ENCODE data around the gene VGF. TPM values are rescaled to one million over a fixed set of nuclear protein-coding genes. Genes with fewer than 3 reads are reported as not detected.

The VGF gene
- total RNA-seq, 1 donor from 2014 or later = 0.96 TPM

GRCh38 chr7:101197991-101198390 lies 32.6 kb upstream of the VGF start:
- Mint-ChIP-seq H3K27ac (no peak overlapping the region), H3K4me1 (ENCODE audit: low read depth) (peaks cover 6% of the 10 kb centered on the region), H3K4me3 (ENCODE audit: low read depth) (no peak overlapping the region), H3K27me3 (peaks cover 35% of the 10 kb centered on the region), H3K36me3 (ENCODE audit: insufficient read depth) (no peaks in the 10 kb centered on the region), H3K9me3 (ENCODE audit: low read depth) (no peaks in the 10 kb centered on the region)
- no peak for DNase-seq (ENCODE audit: low spot score, unreplicated experiment)
- no peak for TF ChIP-seq CTCF (IDR thresholded peaks at IDR 0.05; ENCODE audit: unreplicated experiment)

- H3K4me1 Mint-ChIP-seq (ENCODE audit: low read depth) = peaks cover 5% of the 10 kb centered on the region
- no peaks in the 10 kb centered on the region for H3K36me3 Mint-ChIP-seq (ENCODE audit: insufficient read depth)
- no peak for DNase-seq (ENCODE audit: low spot score, unreplicated experiment)
- peaks cover 25% of the 10 kb centered on the region for H3K27me3 Mint-ChIP-seq
- no peak overlapping the region for H3K4me3 Mint-ChIP-seq (ENCODE audit: low read depth)
- no peaks in the 10 kb centered on the region for H3K9me3 Mint-ChIP-seq (ENCODE audit: low read depth)
- TF ChIP-seq CTCF (IDR thresholded peaks at IDR 0.05; ENCODE audit: unreplicated experiment) = no peak
- no peak overlapping the region for H3K27ac Mint-ChIP-seq
These were observed 30.5 kb upstream of the VGF start for GRCh38 chr7:101195884-101196283.

- Mint-ChIP-seq H3K27me3 (peaks cover 30% of the 10 kb centered on the region), H3K27ac (peak overlapping the region; percentile 41), H3K9me3 (ENCODE audit: low read depth) (no peaks in the 10 kb centered on the region), H3K4me3 (ENCODE audit: low read depth) (no peak overlapping the region), H3K4me1 (ENCODE audit: low read depth) (no peaks in the 10 kb centered on the region), H3K36me3 (ENCODE audit: insufficient read depth) (no peaks in the 10 kb centered on the region)
- DNase-seq (ENCODE audit: low spot score, unreplicated experiment) = no peak
- no peak for TF ChIP-seq CTCF (IDR thresholded peaks at IDR 0.05; ENCODE audit: unreplicated experiment)
These were observed 23.7 kb upstream of the VGF start for GRCh38 chr7:101189109-101189508.

- no peak overlapping the region for H3K27ac Mint-ChIP-seq
- DNase-seq (ENCODE audit: low spot score, unreplicated experiment) = no peak
- H3K9me3 Mint-ChIP-seq (ENCODE audit: low read depth) = no peaks in the 10 kb centered on the region
- H3K4me3 Mint-ChIP-seq (ENCODE audit: low read depth) = no peak overlapping the region
- peaks cover 36% of the 10 kb centered on the region for H3K27me3 Mint-ChIP-seq
- H3K4me1 Mint-ChIP-seq (ENCODE audit: low read depth) = no peaks in the 10 kb centered on the region
- no peaks in the 10 kb centered on the region for H3K36me3 Mint-ChIP-seq (ENCODE audit: insufficient read depth)
- no peak for TF ChIP-seq CTCF (IDR thresholded peaks at IDR 0.05; ENCODE audit: unreplicated experiment)
These were observed 21.6 kb upstream of the VGF start for GRCh38 chr7:101186844-101187428.

- no peaks in the 10 kb centered on the region for H3K9me3 Mint-ChIP-seq (ENCODE audit: low read depth)
- no peak overlapping the region for H3K27ac Mint-ChIP-seq
- H3K27me3 Mint-ChIP-seq = peaks cover 35% of the 10 kb centered on the region
- no peaks in the 10 kb centered on the region for H3K36me3 Mint-ChIP-seq (ENCODE audit: insufficient read depth)
- H3K4me1 Mint-ChIP-seq (ENCODE audit: low read depth) = no peaks in the 10 kb centered on the region
- no peak overlapping the region for H3K4me3 Mint-ChIP-seq (ENCODE audit: low read depth)
- DNase-seq (ENCODE audit: low spot score, unreplicated experiment) = no peak
- TF ChIP-seq CTCF (IDR thresholded peaks at IDR 0.05; ENCODE audit: unreplicated experiment) = no peak
These were observed 20.8 kb upstream of the VGF start for GRCh38 chr7:101186194-101186593.

Data from progenitor cell of endocrine pancreas (in vitro differentiated cells).